ENCODE data around the gene DDX23. TPM values are rescaled to one million over a fixed set of nuclear protein-coding genes. Genes with fewer than 3 reads are reported as not detected.

DDX23 gene
- total RNA-seq, 1 experiment from 2014 or later: 130 TPM

- TF ChIP-seq POLR2AphosphoS5 (IDR thresholded peaks at IDR 0.05; ENCODE audit: low read depth, low read length) (no peak), SIN3A (IDR thresholded peaks at IDR 0.05; ENCODE audit: borderline replicate concordance, insufficient read depth, low read depth, low read length) (no peak), REST (IDR thresholded peaks at IDR 0.05; ENCODE audit: insufficient read depth in 1 of 2, low read depth in 2 of 2, low read length in 1 of 2) (no peak), CTCF (IDR thresholded peaks at IDR 0.05) (no peak), TCF7L2 (IDR thresholded peaks at IDR 0.05; ENCODE audit: low read depth, low read length) (no peak)
- Histone ChIP-seq H3K27me3 (ENCODE audit: control insufficient read depth, insufficient read depth, low read length) (no peaks in the 10 kb centered on the region), H3K9me3 (ENCODE audit: control insufficient read depth, insufficient read depth, low read depth, low read length) (no peaks in the 10 kb centered on the region), H3K36me3 (ENCODE audit: control insufficient read depth, insufficient read depth, low read length) (no peaks in the 10 kb centered on the region), H3K4me1 (ENCODE audit: control insufficient read depth, insufficient read depth, low read length) (no peaks in the 10 kb centered on the region), H3K27ac (ENCODE audit: low read length) (no peak overlapping the region), H3K4me3 (ENCODE audit: low read depth in 2 of 2, low read length in 2 of 2) (no peak overlapping the region)
- POLR2A ChIA-PET: no interaction called here
- intact Hi-C loops (cut with micrococcal nuclease; ENCODE audit: unreplicated experiment) (no loop called here), in situ Hi-C loops (cut with HindIII; ENCODE audit: low pct_unique_long_range_greater_than_20kb, low sequenced_read_pairs) (no loop called here)
- no TSS peak for BruUV-seq (replicated peaks)
- CTCF ChIA-PET: interaction anchor here (0.7 to 6.3 kb wide), 2 partner anchors 43 to 126 kb away, joined by 4 to 51 read pairs; no protein-coding TSS in a partner anchor
- no peak for ATAC-seq
- no peak for DNase-seq (ENCODE audit: low read depth, low spot score)
Measured at GRCh38 chr12:48796976-48797375, 55.0 kb downstream of the DDX23 start.

- TF ChIP-seq CTCF (IDR thresholded peaks at IDR 0.05) (peak; percentile 92), TCF7L2 (IDR thresholded peaks at IDR 0.05; ENCODE audit: low read depth, low read length) (no peak)
- peak; percentile 79 for DNase-seq (ENCODE audit: low read depth, low spot score)
- intact Hi-C loops (cut with micrococcal nuclease; ENCODE audit: unreplicated experiment) (loop anchor here (2.0 kb wide), 1 partner anchor 43 kb away; no protein-coding TSS in a partner anchor), in situ Hi-C loops (cut with HindIII; ENCODE audit: low pct_unique_long_range_greater_than_20kb, low sequenced_read_pairs) (no loop called here)
- Histone ChIP-seq H3K4me3 (ENCODE audit: low read depth in 2 of 2, low read length in 2 of 2) (peak overlapping the region in 1 of 2 experiments; percentile 2; a peak in 1 of 4 replicates), H3K4me1 (ENCODE audit: control insufficient read depth, insufficient read depth, low read length) (no peaks in the 10 kb centered on the region), H3K27me3 (ENCODE audit: control insufficient read depth, insufficient read depth, low read length) (no peaks in the 10 kb centered on the region), H3K27ac (ENCODE audit: low read length) (no peak overlapping the region), H3K9me3 (ENCODE audit: control insufficient read depth, insufficient read depth, low read depth, low read length) (no peaks in the 10 kb centered on the region), H3K36me3 (ENCODE audit: control insufficient read depth, insufficient read depth, low read length) (no peaks in the 10 kb centered on the region)
- ChIA-PET CTCF (interaction anchor here (0.7 to 6.3 kb wide), 3 partner anchors 19 to 124 kb away, joined by 4 to 51 read pairs (median 7); no protein-coding TSS in a partner anchor), POLR2A (no interaction called here)
- no TSS peak for BruUV-seq (replicated peaks)
- ATAC-seq: peak; percentile 95
Measured at GRCh38 chr12:48795550-48796455, 56.2 kb downstream of the DDX23 start.
